Activated CD8-positive, alpha-beta memory T cell treated with anti-CD3 and anti-CD28 coated beads for 24 hours (primary cell): Measurements from ENCODE around the gene CRHR1.

ENCODE experiments used
- DNase-seq: peaks from one replicate; pipeline ENCODE4 v3.0.0-alpha.2; 2020

CRHR1 gene

GRCh38 chr17:45870342-45870974, 86.3 kb downstream of the CRHR1 start:
- DNase-seq = no peak

GRCh38 chr17:45871718-45872117, 87.6 kb downstream of the CRHR1 start:
- no peak for DNase-seq

GRCh38 chr17:45873728-45874127, 89.6 kb downstream of the CRHR1 start:
- DNase-seq = no peak

GRCh38 chr17:45874151-45874550, 90.0 kb downstream of the CRHR1 start:
- DNase-seq = no peak

- DNase-seq = no peak
Observed at GRCh38 chr17:45876539-45876938, 92.4 kb downstream of the CRHR1 start.

GRCh38 chr17:45877467-45877866, 93.3 kb downstream of the CRHR1 start:
- DNase-seq = no peak

- no peak for DNase-seq
Observed at GRCh38 chr17:45883063-45883462, 98.9 kb downstream of the CRHR1 start.
